ENCODE data around the gene GLP1R. TPM values are rescaled to one million over a fixed set of nuclear protein-coding genes. Genes with fewer than 3 reads are reported as not detected.
"Not testable (repeated sequence)": the region's sequence is repeated elsewhere in the genome, so short reads cannot be mapped to it uniquely, and the experiment has no call there.

The GLP1R gene
- polyA plus RNA-seq, 1 donor: not detected

GRCh38 chr6:39128832-39129231, 80.3 kb downstream of the GLP1R start:
- DNase-seq: no peak

GRCh38 chr6:39130691-39131090, 82.1 kb downstream of the GLP1R start:
- no peak for DNase-seq

DNA sequence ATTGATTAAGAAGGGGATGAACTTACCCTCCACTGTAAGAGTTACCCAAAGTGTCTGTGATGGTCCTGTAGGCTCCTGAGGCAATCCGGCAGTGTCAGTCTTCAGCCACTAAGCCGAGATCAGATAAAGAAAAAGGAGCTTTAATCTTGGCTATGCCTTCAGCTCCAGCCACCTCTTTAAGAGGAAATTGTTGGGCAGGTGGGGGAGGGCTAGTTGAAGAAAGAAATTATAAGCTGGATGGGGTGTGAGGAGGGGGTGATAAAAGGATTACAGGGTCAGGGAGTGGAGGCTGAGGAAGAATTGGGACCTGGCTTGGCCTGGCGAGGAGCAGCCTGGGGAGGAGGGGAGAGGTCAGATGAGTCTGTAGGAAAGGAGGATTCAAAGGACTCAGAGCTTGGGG, 86.2 kb downstream of the GLP1R start:
- not testable (repeated sequence) for DNase-seq

GRCh38 chr6:39136207-39136606, 87.6 kb downstream of the GLP1R start:
- DNase-seq: not testable (repeated sequence)

DNA sequence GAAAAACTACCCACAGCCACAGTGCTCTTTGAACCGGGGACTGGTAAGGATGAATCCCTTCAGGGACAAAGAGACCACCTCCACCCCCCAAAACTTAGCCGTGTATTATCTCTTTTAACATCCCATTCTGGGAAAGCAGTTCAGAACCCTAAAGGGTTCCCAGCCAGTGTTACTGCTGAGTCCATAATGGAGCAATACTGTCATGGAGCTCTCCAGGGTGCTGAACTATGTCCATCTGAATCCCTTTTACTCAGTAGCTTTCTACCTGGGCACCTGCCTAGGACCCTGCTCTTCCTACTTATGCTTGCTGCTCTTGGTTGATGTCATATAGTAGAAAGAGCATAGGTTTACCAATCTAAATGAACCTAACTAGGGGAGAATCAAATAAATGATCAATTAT, 88.7 kb downstream of the GLP1R start:
- DNase-seq: peak; percentile 43

Other genes starting within 250 kb of the GLP1R start
- gene SAYSD1, start 66.4 kb downstream of the GLP1R start, polyA plus RNA-seq (ENCODE audit: insufficient read length): 10.4 TPM
- gene KCNK5, start 180.7 kb downstream of the GLP1R start, polyA plus RNA-seq (ENCODE audit: insufficient read length): 1.1 TPM